ENCODE measurements around the gene NPHP1.
"Not testable (repeated sequence)": the region's sequence is repeated elsewhere in the genome, so short reads cannot be mapped to it uniquely, and the experiment has no call there.

Gene NPHP1

DNA sequence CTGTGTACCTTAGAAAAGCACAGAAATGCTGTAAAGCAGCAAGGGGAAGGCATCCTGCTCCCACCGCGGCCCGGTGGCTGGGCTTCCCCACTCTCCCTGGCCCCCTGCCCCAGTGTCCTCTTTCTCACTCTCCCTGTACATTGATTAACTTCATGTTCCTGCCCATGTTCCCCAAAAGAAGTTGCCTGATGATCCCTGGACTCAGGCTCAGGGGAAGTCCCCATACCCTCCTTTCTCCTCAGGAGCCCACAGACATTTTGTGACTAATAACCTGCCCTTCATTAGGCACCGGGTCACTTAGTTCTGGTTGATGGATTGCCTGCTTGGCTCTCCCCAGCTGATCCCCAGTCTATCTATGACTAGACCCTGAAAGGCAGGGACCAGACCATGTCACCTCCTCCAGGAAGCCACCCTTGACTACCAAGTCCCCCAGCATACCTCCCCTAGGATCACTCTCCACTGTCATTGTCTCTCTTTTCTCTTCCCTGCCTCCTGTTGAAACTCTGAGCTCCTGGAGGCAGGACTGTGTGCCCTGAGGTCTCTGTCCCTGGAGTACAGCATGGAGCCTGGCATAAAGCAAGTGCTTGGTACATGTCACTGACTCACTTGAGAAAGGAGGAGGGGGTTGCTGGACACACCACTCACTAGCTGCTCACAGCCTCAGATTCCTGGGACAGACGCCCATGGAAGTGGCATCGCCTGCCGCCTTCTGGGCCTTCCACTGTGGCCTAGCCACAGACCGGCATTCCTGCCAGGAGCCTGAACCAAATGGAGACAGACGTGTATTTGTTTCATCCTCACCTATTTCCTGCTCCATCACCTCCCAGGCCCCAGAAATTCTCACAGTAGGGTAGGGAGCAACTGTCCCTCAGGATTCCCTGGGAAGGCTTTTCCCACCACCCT lies 102.7 kb downstream of the NPHP1 start:
- no peak for DNase-seq

DNA sequence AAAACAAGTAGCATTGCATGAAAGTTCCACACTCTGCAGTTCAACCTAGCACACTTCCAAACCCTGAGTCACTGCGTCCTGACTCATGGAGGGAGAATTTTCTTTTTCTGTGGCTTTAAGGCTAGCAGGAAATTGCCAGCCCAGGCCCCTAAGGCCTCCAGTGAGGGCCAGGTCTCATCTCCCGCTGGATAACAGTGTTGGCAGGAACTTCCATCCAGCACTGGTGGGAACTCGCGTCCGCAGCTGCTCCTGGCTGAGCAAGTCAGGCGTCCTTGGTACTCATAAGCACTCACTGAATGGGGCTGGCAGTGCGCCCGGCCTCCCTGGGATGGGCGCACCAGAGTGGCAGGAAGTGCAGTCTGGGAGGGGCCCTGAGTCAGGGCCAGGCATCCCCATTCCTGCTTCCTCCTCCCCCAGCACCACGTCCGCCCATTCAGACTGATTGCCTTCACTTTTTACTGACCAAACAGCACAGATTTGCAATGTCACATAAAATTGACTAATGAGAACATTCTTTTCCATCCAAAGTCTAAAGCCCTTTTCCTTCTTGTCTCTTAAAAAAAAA lies 103.5 kb downstream of the NPHP1 start:
- DNase-seq, result no peak

DNA sequence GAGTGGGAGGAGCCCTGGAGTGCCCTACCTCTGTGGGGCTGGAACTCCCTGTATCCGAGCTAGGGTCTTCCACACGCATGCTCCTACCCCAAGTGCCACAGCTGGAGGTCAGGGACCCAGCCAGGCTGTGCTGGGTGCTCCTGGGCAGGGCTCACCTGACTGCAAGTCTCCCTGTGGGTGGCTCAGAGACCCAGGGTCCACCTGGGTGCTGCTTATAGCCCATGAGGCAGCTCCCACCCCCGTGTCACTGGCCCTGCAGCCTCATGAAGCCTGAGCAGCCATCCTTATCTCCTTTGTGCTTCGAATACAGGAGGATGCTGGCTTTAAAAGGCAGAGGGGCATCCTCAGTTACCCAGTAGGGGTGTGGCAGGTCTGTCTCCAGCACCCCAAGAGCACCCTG lies 103.9 kb downstream of the NPHP1 start:
- DNase-seq, result not testable (repeated sequence)

DNA sequence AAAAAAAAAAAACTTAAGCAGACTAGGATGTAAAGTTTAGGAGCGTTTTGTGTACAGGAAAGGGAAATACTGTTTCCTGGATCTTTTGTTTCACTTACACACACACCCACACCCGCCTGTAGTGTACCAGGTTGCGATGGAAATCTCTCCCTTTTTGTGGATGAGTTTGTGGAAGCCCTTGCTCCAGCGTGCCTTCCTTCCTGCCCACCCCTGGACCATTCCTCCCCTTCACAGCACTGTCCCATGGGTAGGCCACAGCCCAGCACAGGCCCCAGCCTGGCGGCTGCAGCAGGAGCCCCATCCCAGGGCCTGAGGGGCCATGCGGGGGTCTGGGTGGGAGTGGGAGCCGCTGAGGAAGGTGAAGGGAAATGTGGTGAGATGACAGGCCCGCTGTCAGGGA lies 104.3 kb downstream of the NPHP1 start:
- DNase-seq, result no peak

DNA sequence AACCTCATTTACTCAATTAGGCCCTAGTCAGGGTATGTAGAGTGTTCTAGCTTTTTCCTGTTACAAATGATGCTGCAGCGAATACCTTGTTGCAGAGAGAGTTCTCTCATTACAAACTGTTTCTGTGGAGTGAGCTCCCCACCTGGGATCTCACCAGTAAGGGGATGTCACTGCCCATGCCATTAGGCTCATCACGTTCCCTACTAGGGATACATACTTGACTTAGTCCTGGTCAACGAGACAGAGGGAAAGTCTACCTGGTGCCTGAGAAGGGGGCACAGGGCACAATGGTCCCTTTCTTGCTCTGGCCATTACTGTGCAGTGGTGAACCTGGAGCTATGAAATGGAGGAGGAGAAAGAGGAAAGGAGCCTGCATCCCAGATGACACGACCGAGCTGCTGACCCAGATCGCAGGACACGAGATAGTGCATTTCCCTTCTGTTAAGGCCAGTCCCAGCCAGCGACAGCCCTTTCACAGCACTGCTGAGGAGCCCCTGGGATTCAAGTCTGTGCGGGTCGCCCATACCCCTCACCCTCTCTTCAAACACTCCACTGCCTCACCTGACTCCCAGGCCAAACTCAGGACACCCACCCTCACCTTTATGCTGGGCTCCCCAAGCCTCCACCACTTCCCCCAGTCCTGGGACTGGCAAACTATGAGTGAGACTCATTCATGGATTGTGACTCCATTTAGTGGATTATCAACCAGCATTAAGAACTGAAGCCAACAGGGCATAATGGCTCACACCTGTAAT lies 105.2 kb downstream of the NPHP1 start:
- no peak for DNase-seq

DNA sequence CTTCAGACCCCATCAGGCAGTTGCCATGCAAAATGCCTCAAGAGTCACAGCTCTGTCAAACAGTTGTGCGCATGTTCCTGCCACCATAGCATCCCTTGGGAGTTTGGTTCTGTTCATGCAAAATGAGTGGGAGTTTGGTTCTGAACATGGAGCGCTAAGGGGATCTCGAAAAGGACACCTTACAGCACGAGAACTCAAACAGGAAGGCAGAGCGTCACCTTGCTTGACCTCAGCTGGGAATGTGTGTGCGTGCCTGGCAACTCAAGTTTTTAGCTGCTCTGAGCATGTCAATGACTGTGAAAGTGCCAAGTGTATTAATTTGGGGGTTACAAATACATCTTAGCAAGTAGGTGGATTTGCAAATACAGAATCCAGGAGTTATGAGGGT lies 105.8 kb downstream of the NPHP1 start:
- no peak for DNase-seq

DNA sequence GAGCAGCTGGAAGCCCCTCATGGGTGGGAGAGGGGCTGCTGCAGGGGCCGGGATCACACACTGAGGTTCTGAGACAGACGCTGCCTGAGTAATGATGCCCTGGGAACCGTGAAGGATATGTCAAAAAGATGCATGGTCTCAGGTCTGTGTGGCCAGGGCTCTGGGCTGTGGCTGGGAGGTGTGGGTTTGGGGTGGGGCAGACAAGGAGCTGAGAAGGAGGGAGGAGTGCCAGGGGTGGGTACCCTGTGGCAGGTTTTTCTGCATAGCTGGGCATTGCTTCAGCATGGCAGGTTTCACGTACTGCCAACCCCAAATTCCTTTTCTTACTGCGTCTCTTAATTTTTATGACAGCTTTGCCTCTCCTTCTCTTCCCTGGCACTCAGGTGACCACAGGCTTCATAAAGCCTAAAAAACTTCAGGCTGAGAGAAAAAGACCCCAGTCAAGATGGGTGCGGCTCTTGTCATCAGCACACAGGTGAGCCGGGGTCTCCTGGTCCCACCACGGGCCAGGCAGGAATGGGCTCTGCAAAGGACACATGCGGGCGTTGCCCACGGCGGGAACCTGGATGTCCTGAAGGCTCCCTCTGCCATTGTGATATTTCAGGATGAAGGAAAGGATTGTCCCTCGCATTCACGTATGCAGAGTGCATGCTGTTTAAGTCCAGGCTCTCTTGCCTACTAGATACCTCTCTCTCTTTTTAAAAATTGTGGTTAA lies 107.2 kb downstream of the NPHP1 start:
- DNase-seq, result no peak

DNA sequence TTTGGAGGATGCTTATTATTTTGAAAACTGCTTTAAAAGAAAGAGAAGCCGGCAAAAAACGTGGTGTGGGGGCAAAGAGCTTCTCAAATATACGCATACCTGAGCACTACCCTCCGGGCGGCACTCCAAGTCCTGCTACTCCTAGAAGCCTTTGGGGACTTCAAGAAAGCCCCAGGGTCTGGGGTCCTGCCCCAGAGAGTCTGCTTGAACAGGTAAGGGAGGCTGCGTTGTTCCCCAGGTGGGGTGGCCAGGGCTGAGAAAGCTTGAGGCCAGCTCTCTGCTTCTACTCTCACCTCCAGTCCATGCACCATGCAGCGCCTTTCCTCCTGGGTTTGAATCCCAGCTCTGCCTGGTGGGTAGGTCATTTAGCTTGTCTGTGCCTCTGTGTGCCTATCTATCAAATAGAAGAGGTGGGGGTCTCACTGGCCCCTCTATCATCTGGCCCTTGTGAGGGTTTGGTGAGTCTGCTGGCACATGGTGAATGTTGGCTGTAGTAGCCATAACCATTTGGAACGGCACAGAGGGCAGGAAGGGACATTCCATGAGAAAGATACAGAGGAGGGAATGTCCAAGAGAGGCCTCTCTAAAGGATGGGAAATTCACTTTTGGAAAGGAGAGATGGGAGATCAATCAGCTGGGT lies 108.7 kb downstream of the NPHP1 start:
- no peak for DNase-seq

DNA sequence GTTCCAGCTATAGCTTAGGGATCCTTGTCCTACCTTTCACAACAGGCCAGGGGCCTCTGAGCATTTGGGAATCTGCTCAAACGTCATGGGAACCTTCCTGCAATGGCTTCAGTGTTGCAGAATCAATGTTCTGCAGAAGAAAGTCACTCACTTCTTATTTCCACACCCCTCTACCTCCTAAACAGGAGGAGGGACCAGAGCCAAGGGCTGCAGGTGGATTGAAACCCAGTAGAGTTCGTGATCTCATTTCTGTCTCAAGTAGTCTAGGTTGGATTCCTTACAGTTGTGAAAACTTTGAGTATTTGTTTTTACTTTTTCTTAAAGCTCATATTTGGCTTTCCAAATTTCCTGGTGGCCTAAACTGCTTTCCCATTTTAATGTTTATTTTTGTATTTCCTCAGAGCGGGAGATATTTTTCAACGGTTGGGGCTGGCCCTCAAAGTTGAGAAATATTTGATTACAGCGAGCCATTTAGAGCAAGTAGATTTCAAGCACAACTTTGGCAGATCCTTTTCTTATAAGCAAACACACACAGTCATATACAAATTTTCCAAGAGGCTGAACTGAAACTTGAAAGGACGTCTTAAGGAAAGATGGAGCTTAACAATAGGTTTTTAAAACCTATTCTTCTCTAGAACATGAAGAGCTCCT lies 109.8 kb downstream of the NPHP1 start:
- DNase-seq, result not testable (repeated sequence)

DNA sequence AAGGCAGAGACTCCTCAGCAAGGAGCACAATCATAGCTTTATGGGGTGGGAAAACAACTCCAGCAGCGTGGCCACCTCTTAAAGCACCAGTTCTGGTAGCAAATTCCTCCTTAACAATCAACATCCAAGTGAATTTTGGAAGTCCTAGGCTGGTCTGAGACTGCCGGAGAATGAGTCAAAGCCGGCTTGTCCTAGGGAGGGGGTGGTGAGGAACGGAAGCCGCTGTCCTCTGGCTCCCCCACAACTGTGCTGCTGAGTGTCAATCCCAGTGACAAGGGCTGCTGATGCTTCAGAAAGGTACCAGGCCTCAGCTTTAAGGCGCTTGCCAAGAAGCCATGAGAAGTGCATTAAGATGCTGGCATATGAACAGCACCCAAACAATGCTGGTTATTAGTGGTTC lies 110.9 kb downstream of the NPHP1 start:
- not testable (repeated sequence) for DNase-seq

DNA sequence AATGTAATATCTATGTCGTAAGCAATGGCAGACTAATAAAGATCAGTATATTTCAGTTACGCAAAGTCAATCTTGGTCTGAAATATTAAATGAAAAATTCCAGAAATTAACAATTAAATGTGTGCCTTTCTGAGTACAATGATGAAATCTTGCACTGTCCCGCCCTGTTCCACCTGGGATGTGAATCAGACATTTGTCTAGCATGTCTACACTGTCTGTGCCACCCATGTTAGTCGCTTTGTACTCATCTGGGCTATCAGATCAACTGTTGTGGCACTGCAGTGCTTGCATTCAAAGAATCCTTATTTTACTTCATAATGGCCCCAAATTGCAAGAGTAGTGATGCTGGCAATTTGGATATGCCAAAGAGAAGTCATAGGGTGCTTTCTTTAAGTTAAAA lies 114.6 kb downstream of the NPHP1 start:
- not testable (repeated sequence) for DNase-seq

DNA sequence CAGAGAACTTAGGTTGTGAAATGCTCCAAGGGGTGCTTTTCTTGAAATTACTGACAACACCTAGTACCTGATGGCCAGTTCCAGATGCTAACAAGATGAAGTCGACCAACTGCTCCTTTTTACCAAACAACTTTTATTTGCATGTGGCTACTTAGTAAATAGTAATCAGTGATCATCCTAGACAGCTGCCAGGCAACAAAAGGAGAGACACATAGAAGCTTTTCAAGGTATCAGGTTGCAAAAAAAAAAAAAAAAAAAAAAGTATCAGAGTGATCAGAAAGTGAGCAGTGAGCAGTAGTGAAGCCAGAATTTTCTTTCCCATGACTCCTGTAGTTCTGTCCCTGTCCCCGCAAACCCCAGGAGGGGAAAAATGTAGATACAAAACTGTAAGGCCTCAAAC lies 121.1 kb downstream of the NPHP1 start:
- DNase-seq, result not testable (repeated sequence)

DNA sequence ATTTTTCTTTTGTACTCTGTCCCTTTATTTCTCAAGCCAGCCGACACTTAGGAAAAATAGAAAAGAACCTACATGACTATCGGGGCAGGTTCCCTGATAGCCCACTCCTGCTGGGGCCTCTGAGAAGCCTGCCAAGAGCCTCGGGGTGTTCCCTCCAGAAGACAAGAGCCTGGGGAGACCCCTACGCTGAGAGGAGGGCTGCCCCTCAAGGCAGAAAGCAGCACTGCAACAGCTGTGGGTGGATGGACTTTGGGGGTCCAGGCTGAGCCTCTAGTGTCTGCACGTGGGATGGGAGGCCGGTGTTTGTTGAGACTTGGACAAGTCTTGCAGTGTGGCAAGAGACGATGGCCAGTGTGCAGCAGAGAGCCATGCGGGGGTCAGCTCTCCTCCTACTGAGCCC lies 121.7 kb downstream of the NPHP1 start:
- DNase-seq, result not testable (repeated sequence)

DNA sequence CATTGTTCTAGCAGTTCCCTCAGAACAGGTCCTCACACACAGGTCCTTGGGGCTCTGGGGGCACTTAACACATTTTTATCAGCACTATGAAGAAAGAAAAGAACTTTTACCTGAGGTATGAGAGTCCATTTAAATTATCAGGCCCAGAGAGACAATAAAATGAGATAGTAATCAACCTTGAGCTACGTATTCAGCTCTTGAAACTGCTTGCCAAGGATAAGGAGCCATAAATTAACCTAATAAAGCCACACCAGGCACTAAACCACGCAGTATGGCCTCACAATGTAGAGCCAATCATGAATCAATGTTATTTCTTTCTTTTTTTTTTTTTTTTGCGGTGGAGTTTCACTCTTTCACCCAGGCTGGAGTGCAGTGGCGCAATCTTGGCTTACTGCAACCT lies 126.7 kb downstream of the NPHP1 start:
- DNase-seq, result not testable (repeated sequence)

DNA sequence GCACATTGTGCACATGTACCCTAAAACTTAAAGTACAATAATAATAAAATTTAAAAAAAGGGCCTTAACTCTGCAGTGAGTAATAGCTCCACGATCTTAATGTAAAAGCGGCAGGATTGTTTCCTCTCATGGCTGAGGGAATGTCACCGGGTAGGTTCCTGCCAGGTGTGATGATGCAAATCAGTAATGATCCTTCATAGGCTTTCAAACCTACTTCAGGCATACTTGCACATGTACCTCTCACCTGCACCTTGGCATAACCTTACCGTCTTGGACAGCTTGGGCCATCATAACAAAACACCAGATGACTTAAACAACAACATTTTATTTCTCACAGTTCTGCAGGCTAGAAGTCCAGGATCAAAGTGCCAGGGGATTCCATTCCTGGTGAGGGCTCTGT lies 128.9 kb downstream of the NPHP1 start:
- not testable (repeated sequence) for DNase-seq

All from NCI-H524 treated with DMSO at 0.1 percent for 48 hours (cell line).